GM21526 (cell line): ENCODE measurements around the gene KRTAP12-2.
"Not testable (repeated sequence)": the region's sequence is repeated elsewhere in the genome, so short reads cannot be mapped to it uniquely, and the experiment has no call there.

Experiments
- ATAC-seq: cut with Tn5 transposase; IDR thresholded peaks from one replicate; pipeline ENCODE4 v1.9.1; 2021; ENCODE audit warnings: moderate library complexity; ENCODE audit not compliant: unreplicated experiment, low FRiP score

The KRTAP12-2 gene

GRCh38 chr21:44632067-44632466 is 34.7 kb downstream of the KRTAP12-2 start:
- ATAC-seq: no peak

GRCh38 chr21:44630440-44630839 is 36.3 kb downstream of the KRTAP12-2 start:
- ATAC-seq: no peak

- ATAC-seq: no peak
These were observed 37.9 kb downstream of the KRTAP12-2 start for GRCh38 chr21:44628707-44629391.

GRCh38 chr21:44627831-44628233 is 38.9 kb downstream of the KRTAP12-2 start:
- not testable (repeated sequence) for ATAC-seq

GRCh38 chr21:44627181-44627822 is 39.4 kb downstream of the KRTAP12-2 start:
- ATAC-seq: not testable (repeated sequence)

GRCh38 chr21:44626673-44627143 is 40.0 kb downstream of the KRTAP12-2 start, which contains the start of gene KRTAP10-9:
KRTAP10-9 (plus strand) TSS chr21:44627093; CDS start chr21:44627172, 79 bp downstream.
- no peak for ATAC-seq

GRCh38 chr21:44626262-44626661 is 40.5 kb downstream of the KRTAP12-2 start:
- ATAC-seq: no peak

GRCh38 chr21:44625756-44626155 is 41.0 kb downstream of the KRTAP12-2 start:
- no peak for ATAC-seq

GRCh38 chr21:44623575-44623974 is 43.2 kb downstream of the KRTAP12-2 start:
- ATAC-seq: no peak

GRCh38 chr21:44619886-44620285 is 46.8 kb downstream of the KRTAP12-2 start:
- no peak for ATAC-seq

GRCh38 chr21:44618909-44619308 is 47.8 kb downstream of the KRTAP12-2 start:
- ATAC-seq: no peak

GRCh38 chr21:44618504-44618903 is 48.2 kb downstream of the KRTAP12-2 start:
- ATAC-seq: no peak

GRCh38 chr21:44617071-44617501 is 49.6 kb downstream of the KRTAP12-2 start:
- no peak for ATAC-seq

GRCh38 chr21:44616591-44616926 is 50.2 kb downstream of the KRTAP12-2 start:
- no peak for ATAC-seq
